SU-DHL-6 (cell line): ENCODE data around the gene KRT4.

Source experiments
- H2AFZ ChIP-seq: fragments of 200-600 bp; sonication (generic); 2 replicates; pipeline ENCODE4 v1.6.1; 2014; ENCODE audit warnings: low read depth, mild to moderate bottlenecking, moderate library complexity, mixed read lengths, antibody characterized with exemption, low read length; ENCODE audit not compliant: severe bottlenecking
- H3F3A ChIP-seq: fragments of 200-600 bp; shearing (Covaris generic); 2 replicates; pipeline ENCODE4 v1.6.0; 2016; ENCODE audit warnings: antibody characterized with exemption, mild to moderate bottlenecking; ENCODE audit not compliant: insufficient read depth
- H3K27ac ChIP-seq: fragments of 200-600 bp; sonication (generic); 2 replicates; pipeline ENCODE4 v1.5.1; 2016; ENCODE audit warnings: low read depth, mild to moderate bottlenecking, low read length, moderate library complexity, mixed read lengths
- H3K27me3 ChIP-seq: fragments of 200-600 bp; sonication (generic), shearing (Covaris generic); 2 replicates; pipeline ENCODE4 v1.6.0; 2014; ENCODE audit warnings: mild to moderate bottlenecking, low read length
- H3K36me3 ChIP-seq: fragments of 200-600 bp; sonication (generic); 2 replicates; pipeline ENCODE4 v1.6.1; 2014; ENCODE audit warnings: mild to moderate bottlenecking, low read length, mixed read lengths
- H3K4me2 ChIP-seq: fragments of 300-600, 200-600 bp; shearing (Covaris generic), sonication (generic); 2 replicates; pipeline ENCODE4 v1.6.0; 2014; ENCODE audit warnings: low read length, low read depth, mild to moderate bottlenecking; ENCODE audit not compliant: poor library complexity, severe bottlenecking
- H3K4me3 ChIP-seq: fragments of 200-600 bp; sonication (generic); 2 replicates; pipeline ENCODE4 v1.5.1; 2014; ENCODE audit warnings: antibody characterized with exemption, low read length, mild to moderate bottlenecking, mixed read lengths; ENCODE audit not compliant: insufficient read depth, poor library complexity, severe bottlenecking
- H3K79me2 ChIP-seq: fragments of 200-600 bp; sonication (generic); 2 replicates; pipeline ENCODE4 v1.6.1; 2014; ENCODE audit warnings: mild to moderate bottlenecking, low read length, moderate library complexity; ENCODE audit not compliant: insufficient read depth
- H3K9ac ChIP-seq: fragments of 200-600 bp; sonication (generic); 2 replicates; pipeline ENCODE4 v1.7.0; 2014; ENCODE audit warnings: mild to moderate bottlenecking, low read length
- H3K9me2 ChIP-seq: fragments of 200-600 bp; sonication (generic); replicated peaks from 2 replicates; pipeline ENCODE4 v1.6.1; 2014; ENCODE audit warnings: low read length; ENCODE audit not compliant: insufficient read depth
- H3K9me3 ChIP-seq: fragments of 200-600 bp; sonication (generic); 2 replicates; pipeline ENCODE4 v1.6.1; 2014; ENCODE audit warnings: low read length, mixed read lengths; ENCODE audit not compliant: insufficient read depth
- H4K20me1 ChIP-seq: fragments of 200-600 bp; sonication (generic); 2 replicates; pipeline ENCODE4 v1.6.1; 2014; ENCODE audit warnings: low read depth, mild to moderate bottlenecking, antibody characterized with exemption, low read length, moderate library complexity, mixed read lengths
- EZH2phosphoT487 ChIP-seq: fragments of 200-600 bp; sonication (generic), shearing (Covaris generic); conservative IDR thresholded peaks from 2 replicates; pipeline ENCODE4 v1.6.1; 2018; ENCODE audit warnings: mild to moderate bottlenecking, antibody characterized with exemption, low read length, moderate library complexity, mixed read lengths
- TF ChIP-seq, protein P1 (sequence below): fragments of 200-600 bp; sonication (generic); IDR thresholded peaks from one replicate; pipeline ENCODE4 v1.5.1; 2017; ENCODE audit warnings: antibody characterized with exemption, mild to moderate bottlenecking, low read length, moderate library complexity; ENCODE audit not compliant: insufficient read depth, poor library complexity, severe bottlenecking

The KRT4 gene

DNA sequence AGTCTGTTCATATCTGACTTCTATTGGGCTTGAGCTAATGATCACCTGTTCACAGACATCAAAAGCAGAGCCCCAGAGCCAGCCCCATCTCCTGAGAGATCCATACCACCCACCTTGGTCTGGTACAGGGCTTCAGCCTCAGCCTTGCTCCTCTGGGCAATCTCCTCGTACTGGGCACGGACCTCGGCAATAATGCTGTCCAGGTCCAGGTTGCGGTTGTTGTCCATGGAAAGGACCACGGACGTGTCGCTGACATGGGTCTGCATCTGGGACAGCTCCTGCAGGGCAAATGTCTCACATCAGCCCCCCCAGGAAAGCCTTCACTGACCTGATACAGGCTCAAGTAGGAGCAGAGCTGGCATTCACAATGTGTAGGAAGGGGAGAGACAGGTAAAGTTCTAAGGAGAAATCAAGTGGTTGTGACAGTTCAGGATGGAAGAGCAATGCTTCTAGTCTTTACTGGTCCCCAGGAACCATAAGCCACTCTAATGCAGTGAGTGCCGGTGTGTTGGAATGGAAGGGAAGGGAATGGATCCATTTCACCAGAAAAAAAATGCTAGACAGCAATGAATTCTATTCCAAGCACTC, 5.2 kb downstream of the KRT4 start:
- H3K79me2 ChIP-seq = no peaks in the 10 kb centered on the region
- H3F3A ChIP-seq = no peaks in the 10 kb centered on the region
- no peaks in the 10 kb centered on the region for H3K27me3 ChIP-seq
- no peaks in the 10 kb centered on the region for H3K9me2 ChIP-seq
- no peaks in the 10 kb centered on the region for H3K36me3 ChIP-seq
- H3K9ac ChIP-seq = no peak overlapping the region
- TF ChIP-seq EZH2phosphoT487 = no peak
- TF ChIP-seq, protein P1, sequence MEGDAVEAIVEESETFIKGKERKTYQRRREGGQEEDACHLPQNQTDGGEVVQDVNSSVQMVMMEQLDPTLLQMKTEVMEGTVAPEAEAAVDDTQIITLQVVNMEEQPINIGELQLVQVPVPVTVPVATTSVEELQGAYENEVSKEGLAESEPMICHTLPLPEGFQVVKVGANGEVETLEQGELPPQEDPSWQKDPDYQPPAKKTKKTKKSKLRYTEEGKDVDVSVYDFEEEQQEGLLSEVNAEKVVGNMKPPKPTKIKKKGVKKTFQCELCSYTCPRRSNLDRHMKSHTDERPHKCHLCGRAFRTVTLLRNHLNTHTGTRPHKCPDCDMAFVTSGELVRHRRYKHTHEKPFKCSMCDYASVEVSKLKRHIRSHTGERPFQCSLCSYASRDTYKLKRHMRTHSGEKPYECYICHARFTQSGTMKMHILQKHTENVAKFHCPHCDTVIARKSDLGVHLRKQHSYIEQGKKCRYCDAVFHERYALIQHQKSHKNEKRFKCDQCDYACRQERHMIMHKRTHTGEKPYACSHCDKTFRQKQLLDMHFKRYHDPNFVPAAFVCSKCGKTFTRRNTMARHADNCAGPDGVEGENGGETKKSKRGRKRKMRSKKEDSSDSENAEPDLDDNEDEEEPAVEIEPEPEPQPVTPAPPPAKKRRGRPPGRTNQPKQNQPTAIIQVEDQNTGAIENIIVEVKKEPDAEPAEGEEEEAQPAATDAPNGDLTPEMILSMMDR = no peak
- no peak overlapping the region for H3K27ac ChIP-seq
- no peak overlapping the region for H2AFZ ChIP-seq
- no peaks in the 10 kb centered on the region for H4K20me1 ChIP-seq
- no peaks in the 10 kb centered on the region for H3K9me3 ChIP-seq
- H3K4me2 ChIP-seq = no peak overlapping the region
- no peak overlapping the region for H3K4me3 ChIP-seq

DNA sequence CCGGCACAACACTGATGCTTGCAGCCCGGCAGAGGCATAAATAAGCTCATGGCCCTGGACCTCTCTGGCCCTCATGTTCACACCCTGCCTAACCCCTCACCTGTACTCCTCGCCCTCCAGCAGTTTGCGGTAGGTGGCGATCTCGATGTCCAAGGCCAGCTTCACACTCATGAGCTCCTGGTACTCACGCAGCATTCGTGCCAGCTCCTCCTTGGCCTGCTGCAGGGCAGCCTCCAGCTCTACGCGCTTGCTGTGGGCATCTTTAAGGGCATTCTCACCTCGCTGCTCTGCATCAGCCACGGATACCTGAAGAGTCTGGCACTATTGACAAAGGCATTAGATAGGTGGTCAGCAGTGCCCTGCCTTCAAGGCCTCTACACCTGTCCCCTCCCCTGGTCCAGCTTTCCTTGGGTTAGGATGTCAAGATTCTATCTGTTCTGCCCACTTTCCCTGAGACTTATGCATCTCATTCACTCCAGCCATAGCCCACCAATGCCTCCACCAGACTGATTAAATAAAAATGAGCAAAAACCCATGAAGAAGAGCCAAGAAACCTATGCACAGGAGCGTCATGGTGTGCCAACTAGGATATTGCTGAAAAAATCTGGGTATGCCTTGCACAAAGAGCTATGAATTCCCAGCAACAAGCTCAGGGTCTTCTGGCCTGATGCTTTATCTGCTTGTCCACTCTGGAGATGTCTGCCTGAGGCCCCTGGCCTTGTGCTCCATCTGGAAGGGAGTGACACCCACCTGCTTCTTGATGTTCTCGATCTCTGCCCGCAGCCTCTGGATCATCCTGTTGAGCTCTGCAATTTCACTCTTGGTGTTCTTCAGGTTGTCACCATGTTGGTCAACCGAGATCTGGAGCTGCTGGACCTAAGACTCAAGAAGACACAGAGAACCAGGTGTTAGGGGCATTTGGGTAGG, 6.1 kb downstream of the KRT4 start:
- H3K36me3 ChIP-seq = no peaks in the 10 kb centered on the region
- no peaks in the 10 kb centered on the region for H3K79me2 ChIP-seq
- no peak overlapping the region for H2AFZ ChIP-seq
- H4K20me1 ChIP-seq = no peaks in the 10 kb centered on the region
- no peaks in the 10 kb centered on the region for H3K9me2 ChIP-seq
- TF ChIP-seq, protein P1 = no peak
- no peak for TF ChIP-seq EZH2phosphoT487
- H3F3A ChIP-seq = no peaks in the 10 kb centered on the region
- no peak overlapping the region for H3K4me3 ChIP-seq
- H3K4me2 ChIP-seq = no peak overlapping the region
- no peaks in the 10 kb centered on the region for H3K27me3 ChIP-seq
- H3K9ac ChIP-seq = no peak overlapping the region
- H3K9me3 ChIP-seq = no peaks in the 10 kb centered on the region
- no peak overlapping the region for H3K27ac ChIP-seq

GRCh38 chr12:52806821-52807543, 6.9 kb downstream of the KRT4 start:
- H3F3A ChIP-seq = no peaks in the 10 kb centered on the region
- no peak overlapping the region for H3K9ac ChIP-seq
- H3K9me2 ChIP-seq = no peaks in the 10 kb centered on the region
- TF ChIP-seq EZH2phosphoT487 = no peak
- TF ChIP-seq, protein P1 = no peak
- H3K79me2 ChIP-seq = no peaks in the 10 kb centered on the region
- no peak overlapping the region for H2AFZ ChIP-seq
- no peak overlapping the region for H3K4me3 ChIP-seq
- H3K27ac ChIP-seq = no peak overlapping the region
- H3K4me2 ChIP-seq = no peak overlapping the region
- H3K36me3 ChIP-seq = no peaks in the 10 kb centered on the region
- no peaks in the 10 kb centered on the region for H3K27me3 ChIP-seq
- no peaks in the 10 kb centered on the region for H4K20me1 ChIP-seq
- H3K9me3 ChIP-seq = no peaks in the 10 kb centered on the region
